SK-N-MC (cell line): ENCODE results near the gene CACNA1E.

Experiments used
- EZH2 ChIP-seq: fragments of 200-600 bp; sonication (generic); IDR thresholded peaks from one replicate; pipeline ENCODE4 v1.6.1; 2017; ENCODE audit warnings: antibody characterized with exemption
- FOXP2 ChIP-seq: optimal IDR thresholded peaks from 2 replicates; pipeline ENCODE3; 2011; ENCODE audit warnings: mild to moderate bottlenecking, moderate library complexity; ENCODE audit not compliant: insufficient read depth; ENCODE audit errors: extremely low read length, control extremely low read depth
- POLR2AphosphoS5 ChIP-seq: IDR thresholded peaks from 2 replicates; pipeline ENCODE4 v1.6.1; 2012; ENCODE audit warnings: mild to moderate bottlenecking, low read depth, low read length, borderline replicate concordance

GRCh38 chr1:181772714-181773113 is 289.4 kb downstream of the CACNA1E start:
- TF ChIP-seq EZH2 (no peak), POLR2AphosphoS5 (no peak), FOXP2 (no peak)
